ENCODE data around the gene NKTR.
"Not testable (repeated sequence)": the region's sequence is repeated elsewhere in the genome, so short reads cannot be mapped to it uniquely, and the experiment has no call there.

Gene NKTR

DNA sequence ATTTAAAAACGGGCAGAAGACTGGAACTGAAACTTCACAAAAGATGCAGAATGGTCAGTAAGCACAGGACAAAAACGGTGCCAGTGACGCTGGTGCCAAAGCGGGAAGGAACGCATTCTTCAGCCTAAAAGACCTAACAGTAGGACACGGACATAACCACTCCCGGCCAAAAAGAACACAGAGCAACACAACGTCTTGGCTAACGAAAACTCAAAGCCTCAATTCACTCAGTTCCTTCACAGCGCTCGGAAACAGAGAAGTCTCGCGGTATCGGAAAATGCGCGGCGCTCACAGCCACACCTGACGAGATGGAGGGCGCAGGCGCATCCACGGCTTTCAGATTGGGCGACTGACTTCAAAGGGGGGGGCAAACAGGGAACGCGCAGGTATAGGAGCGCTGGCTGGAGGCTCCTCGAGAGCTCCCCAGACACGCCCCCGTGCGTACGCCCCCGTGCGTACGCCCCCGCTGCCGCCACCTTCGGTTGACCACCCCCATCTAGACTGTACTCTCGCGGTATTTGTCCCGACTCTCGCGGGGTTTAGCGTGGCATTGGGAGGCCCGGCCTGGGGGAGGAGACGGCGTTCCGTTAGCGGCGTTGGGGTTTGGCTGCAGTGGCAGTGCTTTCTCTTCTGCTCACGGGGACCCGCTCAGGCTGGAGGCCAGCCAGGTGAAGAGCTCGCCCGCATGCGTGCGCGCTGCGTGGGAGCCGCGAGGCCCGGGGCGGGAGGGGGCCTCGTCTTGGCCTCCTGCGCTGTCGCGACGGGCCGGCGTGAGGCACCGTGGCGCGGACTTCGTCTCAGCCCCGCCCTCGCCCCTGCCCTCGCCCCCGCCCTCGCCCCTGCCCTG, at the start of gene NKTR:
TSS of gene NKTR (plus strand) at position 576 of the 847 bp plus-strand sequence. CDS start 321 bp downstream, outside the sequence.
- peak; percentile 96 for DNase-seq

DNA sequence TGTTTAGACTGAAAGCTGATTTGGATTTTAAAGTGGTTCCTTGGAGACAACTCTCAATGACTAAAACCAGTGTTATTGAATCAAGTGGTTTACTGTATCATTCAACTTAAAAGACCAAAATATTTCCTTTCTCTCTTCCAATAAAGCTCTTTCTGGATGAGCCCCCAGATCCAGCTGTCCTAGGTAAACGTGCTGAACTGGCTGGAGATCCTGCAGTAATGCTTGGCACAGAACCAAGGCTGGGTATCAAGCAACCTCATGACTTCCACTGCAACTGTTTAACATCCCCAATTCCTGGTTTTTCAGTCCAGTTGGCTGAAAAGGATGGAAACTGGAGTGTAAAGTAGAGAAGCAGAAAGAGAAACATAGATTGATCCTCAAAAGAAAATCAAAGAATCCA, 47.7 kb upstream of the NKTR start:
- no peak for DNase-seq

DNA sequence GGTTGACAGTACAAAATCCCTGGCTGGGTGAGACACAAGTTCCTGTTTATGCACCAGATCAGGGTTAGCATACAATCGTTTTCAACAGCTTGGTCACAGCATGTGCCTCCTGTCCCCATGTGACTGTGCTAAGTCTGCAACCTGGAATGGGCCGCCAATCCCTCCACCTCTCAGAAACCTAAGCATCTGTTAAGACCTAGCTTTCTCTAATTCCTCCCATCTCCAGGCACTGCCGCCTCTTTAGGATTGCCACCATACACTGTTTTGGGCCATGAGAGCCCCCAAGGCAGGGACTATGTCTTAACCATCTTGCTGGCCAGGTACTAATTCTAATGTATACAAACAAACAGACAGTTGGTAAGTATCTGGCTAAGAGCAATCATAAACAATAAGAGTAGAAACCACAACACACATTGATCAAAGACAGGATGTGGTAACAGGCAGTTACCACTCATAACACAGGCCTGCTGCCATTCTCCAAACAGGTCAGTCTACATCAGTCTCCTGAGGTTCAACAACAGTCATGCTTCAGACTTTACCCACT, 44.3 kb upstream of the NKTR start:
- no peak for DNase-seq

DNA sequence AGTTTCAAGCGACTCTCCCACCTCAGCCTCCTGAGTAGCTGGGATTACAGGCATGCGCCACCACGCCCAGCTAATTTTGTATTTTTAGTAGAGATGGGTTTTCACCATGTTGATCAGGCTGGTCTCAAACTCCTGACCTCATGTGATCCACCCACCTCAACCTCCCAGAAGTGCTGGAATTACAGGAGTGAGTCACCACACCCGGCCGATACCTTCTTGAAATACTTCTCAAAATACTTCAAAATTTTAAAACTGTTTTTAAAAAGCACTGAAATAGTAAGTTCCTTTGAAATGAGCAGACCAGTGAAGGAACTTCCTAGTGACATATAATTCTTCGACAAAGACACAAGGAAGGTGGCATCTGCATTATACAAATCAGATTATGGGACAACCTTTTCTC, 43.7 kb upstream of the NKTR start:
- DNase-seq = not testable (repeated sequence)

DNA sequence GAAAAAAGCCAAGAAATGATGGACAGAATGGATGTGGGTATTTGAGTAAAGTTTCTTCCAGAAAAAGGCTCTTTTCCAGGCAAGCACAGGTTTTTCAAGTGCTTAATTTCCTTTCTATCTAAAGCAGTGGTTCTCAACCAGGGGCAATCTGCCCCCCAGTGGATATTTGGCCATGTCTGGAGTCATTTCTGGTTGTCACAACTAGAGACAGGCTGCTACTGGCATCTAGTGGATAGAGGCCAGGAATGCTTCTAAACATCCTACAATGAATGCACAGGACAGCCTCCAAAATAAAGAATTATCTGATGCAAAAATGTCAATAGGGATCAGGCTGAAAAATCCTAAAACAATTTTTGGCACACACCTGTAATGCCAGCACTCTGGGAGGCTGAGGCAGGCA, 42.6 kb upstream of the NKTR start:
- no peak for DNase-seq

DNA sequence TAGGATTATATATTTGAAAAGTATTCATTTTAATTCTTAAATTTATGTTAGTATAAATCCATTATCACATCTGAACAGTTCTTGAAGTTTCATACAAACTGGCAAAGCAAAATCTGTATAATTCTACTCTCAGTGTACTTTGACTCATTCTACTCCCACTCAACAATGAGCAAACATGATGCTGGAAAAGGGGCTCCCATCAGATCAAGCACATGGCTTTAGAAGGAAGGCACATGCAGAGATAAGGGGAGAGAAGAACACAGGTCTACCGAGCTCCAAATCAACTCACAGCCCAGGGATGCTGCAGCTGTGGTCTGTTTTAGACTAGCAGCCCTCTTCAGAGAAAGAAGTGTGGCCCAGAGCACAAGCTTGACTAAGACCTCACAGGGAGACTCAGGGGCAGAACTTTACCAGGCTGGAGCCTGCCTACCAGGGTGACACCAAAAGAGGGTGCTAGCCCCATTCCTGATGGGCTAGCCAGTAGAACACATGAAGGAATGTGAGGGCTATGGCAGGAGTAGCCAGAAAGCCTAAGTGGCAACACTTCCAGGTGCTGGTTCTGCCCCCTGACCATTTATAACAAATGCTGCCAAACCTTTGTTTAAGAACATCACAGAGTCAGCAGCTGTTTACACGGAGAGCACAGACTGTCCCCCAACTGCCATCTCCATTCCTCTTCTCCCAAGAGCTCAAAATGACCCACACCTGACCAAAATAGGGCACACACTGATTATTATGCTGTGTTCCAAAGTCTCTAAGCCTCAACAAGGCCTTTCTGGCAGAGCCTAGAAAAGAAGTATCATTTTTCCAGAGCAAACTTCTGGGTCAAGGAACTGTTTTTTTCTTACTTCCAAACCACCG, 38.2 kb upstream of the NKTR start:
- no peak for DNase-seq

DNA sequence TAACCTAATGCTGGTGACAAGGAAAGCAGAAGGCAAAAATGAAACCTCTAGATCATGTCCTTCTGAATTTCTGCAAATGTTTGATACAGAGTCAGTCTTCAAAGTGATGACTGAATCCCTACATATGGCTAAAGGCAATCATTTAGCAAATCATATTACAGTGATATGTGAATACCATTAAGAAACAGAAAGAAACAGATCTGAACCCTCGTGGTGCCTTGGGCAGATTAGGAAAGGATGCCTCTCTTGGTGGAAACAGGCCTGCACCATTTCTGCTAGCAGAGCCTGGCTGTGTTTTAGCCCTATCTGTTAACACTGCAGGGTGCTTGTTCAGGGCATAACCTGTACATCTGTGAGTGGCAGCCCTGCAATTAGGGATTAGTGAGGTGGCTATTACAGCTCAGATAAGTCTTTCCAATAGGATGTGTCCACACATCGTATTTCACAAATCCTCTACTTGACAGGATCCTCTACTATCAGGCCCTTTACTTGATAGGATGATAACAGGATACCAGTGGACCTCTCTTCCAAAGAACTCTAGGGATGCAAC, 30.8 kb upstream of the NKTR start:
- no peak for DNase-seq

DNA sequence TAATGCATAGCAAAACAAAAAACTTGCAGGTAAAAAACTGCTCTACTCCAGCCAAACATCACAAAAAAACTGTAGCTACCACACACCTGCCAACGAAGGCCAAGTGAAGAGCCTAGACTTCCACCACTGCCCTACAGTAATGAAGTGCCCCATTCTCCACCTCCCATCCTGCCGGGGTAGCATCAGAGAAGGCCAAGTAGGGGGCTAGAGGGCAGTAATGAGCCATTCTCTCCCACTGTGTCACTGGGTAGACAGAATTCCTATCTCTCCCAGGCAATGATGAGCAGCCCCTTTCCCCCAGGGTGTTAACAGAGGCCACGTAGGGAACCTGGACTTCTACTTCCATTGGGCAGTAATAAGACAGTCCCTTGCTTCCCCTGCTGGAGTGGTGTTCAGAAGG, 28.2 kb upstream of the NKTR start:
- no peak for DNase-seq

DNA sequence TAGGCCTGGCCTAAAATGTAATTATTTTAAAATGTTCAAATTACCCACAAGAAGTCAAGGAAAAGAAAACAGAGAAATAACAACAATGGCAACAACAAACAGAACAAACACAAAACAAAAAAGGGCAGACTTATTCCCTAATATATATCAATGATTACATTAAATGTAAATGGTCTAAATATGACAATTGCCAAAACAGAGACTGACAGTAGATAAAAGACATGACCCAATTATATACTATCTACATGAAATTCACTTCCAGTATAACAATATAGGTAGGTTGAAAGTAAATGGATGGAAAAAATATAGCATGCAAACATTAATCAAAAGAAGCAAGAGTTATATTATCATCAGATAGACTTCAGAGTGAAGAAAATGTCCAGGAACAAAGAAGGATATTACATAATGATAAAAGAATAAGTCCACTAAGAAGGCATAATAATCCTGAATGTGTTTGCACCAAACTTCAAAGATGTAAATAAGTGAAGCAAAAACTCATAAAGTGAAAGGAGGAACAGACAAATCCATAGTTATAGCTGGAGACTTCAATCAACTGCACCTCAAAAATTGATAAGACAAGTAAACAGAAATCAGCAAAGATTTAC, 25.2 kb upstream of the NKTR start:
- no peak for DNase-seq

DNA sequence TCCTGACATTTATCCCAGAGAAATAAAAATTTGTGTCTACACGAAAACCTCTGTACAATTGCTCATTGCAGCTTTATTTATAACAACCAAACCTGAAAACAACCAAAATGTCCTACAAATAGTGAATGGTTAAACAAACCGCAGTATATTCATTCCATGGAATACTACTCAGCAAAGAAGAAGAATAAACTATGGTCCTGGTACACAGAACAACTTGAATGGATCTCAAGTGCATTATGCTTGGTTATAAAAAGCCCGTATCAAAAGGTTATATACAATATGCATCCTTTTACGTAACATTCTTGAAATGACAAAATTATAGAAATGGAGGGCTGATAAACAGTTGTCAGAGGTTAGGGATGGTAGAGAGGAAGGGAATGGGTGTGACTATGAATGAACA, 22.4 kb upstream of the NKTR start:
- no peak for DNase-seq

DNA sequence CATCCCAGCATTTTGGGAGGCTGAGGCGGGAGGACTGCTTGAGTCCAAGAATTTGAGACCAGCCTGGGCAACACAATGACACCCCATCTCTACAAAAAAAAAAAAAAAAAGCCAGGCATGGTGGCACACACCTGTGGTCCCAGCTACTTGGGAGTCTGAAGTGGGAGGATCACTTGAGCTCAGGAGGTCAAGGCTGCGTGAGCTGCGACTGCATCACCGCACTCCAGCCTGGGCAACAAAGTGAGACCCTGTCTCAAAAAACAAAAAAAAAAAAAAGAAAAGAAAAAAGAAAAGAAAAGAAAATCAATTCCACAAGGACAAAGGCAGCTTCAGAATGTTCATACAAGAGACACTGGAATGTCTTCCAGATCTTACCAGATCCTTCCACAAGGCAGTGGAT, 21.1 kb upstream of the NKTR start:
- not testable (repeated sequence) for DNase-seq

DNA sequence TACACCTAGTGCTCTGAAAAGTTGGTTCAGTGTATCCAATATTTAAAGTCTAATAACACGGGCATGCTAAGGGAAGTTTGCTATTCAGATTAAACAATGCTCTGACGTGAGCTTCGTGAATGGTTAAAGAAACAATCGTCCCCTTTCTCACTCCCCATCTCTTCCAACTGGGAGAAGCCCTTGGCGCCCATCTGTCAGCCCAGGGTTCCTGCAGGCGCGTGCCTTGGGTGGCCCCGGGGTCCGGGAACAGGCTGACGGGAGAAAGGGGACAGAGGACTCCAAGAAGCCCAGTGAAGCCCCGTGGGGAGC, 19.1 kb upstream of the NKTR start:
- no peak for DNase-seq

DNA sequence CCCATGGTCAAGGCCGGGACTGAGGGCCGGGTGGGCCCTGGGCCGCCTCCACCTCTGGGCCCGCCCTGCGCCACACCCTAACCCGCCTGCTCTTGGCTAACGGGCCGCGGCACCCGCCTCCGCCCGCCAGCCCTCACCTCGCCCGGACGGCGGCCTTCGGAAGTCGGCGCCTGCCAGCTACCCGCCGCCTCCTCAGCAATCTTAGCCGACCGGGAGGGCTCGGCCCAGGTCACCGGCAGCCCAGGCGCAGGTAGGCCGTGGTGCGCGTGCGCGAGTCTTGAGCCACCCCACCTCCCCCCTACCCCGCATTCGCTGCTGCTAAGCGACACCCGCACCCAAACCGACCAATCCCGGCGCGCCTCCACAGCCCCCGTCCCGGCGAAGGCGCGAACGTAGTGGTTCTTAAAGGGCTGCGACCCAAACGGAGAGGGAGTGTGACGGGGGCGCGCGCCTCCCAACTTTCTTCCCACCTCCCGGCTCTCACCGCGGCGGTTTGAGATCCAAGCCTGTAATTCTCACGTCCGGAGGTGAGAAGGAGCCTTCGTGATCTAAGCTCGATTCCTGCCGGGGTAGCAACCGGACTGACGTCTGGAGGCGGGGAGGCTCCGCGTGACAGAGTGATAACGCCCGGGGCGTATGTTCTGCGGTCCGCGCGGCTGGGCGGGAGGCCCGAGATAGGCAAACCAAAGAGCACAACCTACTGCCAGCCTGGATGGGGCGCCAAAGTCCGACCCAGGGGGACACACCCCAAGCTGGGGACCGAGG, 18.6 kb upstream of the NKTR start, which contains the start of gene SEC22C:
TSS of gene SEC22C (minus strand) at position 259 of the 765 bp plus-strand sequence. CDS start 12,921 bp downstream, outside the sequence.
- peak; percentile 90 for DNase-seq

DNA sequence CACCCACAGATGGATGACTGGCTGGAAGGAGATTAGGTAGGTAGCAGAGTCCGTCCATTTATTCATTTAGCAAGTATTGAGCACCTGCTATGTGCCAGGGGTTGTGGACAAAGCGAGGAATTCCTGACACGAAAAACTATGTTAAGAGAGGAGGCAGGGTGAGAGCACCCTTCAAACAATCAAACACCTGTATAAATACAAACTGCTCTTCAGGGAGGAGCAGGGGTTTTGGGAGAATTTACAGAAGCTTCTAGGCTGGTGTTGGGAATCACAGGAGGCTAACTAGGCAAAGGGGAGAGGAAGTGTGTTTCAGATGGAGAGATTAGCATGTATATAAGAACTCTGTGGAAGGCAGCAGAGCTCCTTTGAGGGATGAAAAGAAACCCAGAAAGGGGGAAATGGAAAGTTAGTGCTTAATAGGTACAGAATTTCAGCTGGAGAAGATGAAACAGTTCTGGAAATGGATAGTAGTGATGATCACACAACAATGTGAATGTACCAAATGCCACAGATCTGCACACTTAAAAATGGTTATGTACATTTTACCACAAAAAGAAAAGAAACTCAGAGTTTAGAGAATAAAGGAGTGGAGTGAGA, 17.9 kb upstream of the NKTR start:
- no peak for DNase-seq

DNA sequence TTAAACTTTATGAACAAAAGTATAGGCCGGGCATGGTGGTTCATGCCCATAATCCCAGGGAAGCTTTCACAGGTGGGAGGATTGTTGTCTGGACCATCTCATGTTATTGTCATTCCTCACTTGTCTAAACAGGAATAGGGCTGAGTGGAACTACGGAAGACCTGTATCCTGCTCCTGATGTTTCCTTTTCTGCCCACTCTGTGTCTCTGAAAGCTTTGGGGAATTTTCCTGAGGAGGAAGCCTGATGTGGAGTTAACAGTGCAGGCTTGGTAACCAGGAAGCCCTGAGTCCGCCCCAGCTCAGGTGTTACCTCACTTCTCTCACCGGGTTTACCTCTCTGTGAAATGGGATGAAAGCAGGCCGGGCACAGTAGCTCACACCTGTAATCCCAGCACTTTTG, 11.9 kb upstream of the NKTR start:
- DNase-seq = no peak

DNA sequence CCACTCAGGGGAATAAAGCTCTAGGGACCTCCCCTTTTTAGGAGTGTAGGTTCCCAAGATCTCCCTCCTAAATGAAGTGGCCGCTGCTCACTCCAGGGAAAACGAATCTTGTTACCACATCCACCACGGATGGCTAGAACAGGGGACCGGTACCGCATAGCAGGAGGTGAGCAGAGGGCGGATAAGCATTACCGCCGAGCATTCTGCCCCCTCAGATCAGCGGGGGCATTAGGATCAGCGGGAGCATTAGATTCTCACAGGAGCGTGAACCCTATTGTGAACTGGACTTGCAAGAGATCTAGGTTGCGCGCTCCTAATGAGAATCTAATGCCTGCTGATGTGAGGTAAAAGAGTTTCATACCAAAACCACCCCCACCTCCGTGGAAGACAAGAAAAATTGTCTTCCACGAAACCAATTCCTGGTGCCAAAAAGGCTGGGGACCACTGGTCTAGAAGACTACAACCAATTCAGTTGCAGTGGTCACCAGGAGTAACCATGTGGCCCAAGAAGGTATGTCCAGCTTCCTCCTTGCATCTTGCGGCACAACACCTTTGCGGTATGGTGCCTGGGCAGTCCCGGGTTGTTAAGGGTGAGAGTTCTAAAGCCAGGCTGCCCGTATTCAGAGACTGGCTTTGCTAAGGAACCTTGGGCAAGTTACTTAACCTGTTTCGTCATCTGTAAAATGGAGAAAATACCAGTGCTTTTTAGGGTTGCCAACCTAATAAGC, 10.9 kb upstream of the NKTR start:
- DNase-seq = no peak

DNA sequence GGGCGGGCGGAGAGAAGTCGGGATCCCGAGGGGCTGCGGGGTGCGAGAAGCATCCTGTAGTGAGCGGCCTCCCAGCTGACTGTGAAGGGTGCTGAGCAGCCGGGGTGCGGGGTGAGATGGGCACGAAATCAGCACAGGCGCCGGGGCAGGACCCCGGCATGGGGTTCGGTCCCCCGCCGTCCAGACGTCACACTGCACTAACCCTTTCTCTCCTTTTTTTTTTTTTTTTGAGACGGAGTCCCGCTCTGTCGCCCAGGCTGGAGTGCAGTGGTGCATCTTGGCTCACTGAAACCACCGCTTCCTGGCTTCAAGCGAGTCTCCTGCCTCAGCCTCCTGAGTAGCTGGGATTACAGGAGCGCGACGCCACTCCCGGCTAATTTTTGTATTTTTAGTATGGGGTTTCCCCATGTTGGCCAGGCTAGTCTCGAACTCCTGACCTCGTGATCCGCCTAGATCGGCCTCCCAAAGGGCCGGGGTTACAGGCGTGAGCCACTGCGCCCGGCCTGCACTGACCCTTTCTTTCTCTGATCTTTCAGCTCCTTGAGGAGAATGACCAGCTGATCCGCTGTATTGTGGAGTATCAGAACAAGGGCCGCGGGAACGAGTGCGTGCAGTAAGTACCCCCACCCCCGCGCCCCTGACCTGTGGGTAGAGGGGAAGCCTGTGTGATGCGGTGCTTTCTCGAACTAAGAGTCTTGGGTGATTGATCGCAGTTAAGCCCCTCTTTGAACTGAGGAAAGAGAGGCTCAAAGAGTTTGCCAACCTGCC, 9.3 kb upstream of the NKTR start:
- no peak for DNase-seq

DNA sequence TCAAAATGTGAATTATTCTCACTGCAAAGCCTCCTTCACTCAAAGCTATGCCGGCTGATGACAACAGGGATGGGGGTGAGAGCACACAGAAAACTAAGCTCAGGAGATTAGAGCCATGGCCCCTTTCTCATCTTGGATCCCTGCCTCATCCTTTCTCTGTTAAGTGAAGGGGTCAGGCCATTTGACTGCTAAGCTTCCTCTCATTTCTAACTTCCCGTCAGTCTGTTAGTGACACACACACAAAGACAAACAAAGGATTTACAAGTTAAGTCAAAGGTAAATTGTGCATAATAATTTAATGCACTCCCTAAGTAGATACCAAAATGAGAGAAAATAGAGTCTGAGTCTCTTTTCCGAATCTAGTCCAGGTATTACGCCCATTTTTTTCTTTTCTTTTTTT, 8.7 kb upstream of the NKTR start:
- DNase-seq = no peak

DNA sequence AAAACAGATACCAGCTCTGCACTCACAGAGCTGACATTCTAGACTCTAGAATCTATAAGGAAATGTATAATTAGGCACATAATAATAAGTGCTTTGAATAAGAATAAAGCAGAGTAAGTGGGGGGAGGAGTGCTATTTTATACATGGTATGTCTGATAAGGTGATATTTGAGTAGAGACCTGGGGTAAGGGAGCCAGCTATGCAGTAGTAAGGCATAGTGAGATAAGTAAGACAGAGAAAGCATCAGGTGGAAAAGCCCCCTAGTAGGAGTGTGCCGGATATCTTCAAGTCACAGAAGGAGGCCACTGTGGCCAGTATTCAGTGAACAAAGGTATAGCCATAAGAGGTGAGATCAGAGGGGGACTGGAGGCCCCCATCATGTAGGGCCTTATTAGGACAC, 6.9 kb upstream of the NKTR start:
- no peak for DNase-seq

DNA sequence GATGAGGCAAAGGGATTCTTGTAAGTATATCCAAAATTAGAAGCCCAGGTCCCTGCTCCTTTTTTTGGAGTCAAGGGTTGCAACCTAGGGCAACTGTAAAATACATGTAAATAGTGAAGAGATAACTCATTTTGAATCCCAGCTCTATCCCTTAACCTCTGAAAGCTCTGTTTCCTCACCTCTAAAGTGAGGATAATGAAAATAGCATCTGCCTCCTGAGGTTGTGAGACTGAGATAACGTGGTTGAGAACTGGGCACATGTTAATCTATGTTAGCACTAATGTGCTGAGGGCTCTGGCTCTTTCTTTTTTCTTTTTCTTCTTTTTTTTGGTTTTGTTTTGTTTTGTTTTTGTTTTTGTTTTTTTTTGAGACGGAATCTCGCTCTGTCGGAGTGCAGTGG, 4.8 kb upstream of the NKTR start:
- no peak for DNase-seq

All from NCI-H1092 treated with DMSO at 0.1 percent for 48 hours (cell line).